HEK293 (cell line): Measurements from ENCODE around the gene HASPIN.

Experiments used
- CTCF ChIA-PET: fragments of 350-600 bp; formaldehyde crosslinking; extraction: SDS; loops from one replicate; lab custom pipeline; 2021; ENCODE audit warnings: antibody characterized with exemption; lab: Yijun Ruan, JAX
- POLR2A ChIA-PET: fragments of 300-600 bp; formaldehyde crosslinking; extraction: SDS; loops from one replicate; lab custom pipeline; 2020; ENCODE audit warnings: antibody characterized with exemption, inconsistent platforms; lab: Yijun Ruan, JAX
- H3K27ac ChIP-seq: fragments of 200-500 bp; sonication (Bioruptor generic); 2 replicates; pipeline ENCODE4 v1.5.1; 2014; ENCODE audit warnings: low read depth, low read length, control low read depth, inconsistent platforms; ENCODE audit errors: extremely low read depth
- H3K36me3 ChIP-seq, 2 experiments: fragments of 200-500 bp in 1 of 2; sonication (Bioruptor generic) in 1 of 2; 1 replicate in 1 of 2; 2 replicates in 1 of 2; pipeline ENCODE4 v1.5.1; 2014 to 2017; ENCODE audit warnings: inconsistent platforms in 2 of 2, low read length in 2 of 2; ENCODE audit not compliant: control insufficient read depth in 2 of 2, insufficient read depth in 1 of 2
- H3K4me1 ChIP-seq: fragments of 200-500 bp; sonication (Bioruptor generic); 2 replicates; pipeline ENCODE4 v1.5.1; 2014; ENCODE audit warnings: mild to moderate bottlenecking, low read length, inconsistent platforms; ENCODE audit not compliant: control insufficient read depth, insufficient read depth
- H3K4me3 ChIP-seq: 2 replicates; pipeline ENCODE4 v1.5.1; 2011; ENCODE audit warnings: low read depth, mild to moderate bottlenecking, control low read depth, low read length, moderate library complexity
- H3K9me3 ChIP-seq: fragments of 200-500 bp; sonication (Bioruptor generic); 2 replicates; pipeline ENCODE4 v1.5.1; 2014; ENCODE audit warnings: low read depth, low read length, inconsistent platforms; ENCODE audit not compliant: control insufficient read depth, insufficient read depth
- AEBP2 ChIP-seq: fragments of 450-650 bp; formaldehyde crosslinking; IDR thresholded peaks from 2 replicates; pipeline ENCODE4 v1.5.1; 2016; ENCODE audit warnings: missing biosample characterization, missing genetic modification characterization, borderline replicate concordance
- BCL11B ChIP-seq: fragments of 450-650 bp; formaldehyde crosslinking; IDR thresholded peaks from 2 replicates; pipeline ENCODE4 v1.5.1; 2016; ENCODE audit warnings: low read depth, missing biosample characterization, missing genetic modification characterization
- BCL6B ChIP-seq: fragments of 450-650 bp; formaldehyde crosslinking; IDR thresholded peaks from 2 replicates; pipeline ENCODE4 v1.5.1; 2017; ENCODE audit warnings: missing biosample characterization, missing genetic modification characterization
- GLIS1 ChIP-seq: fragments of 450-650 bp; formaldehyde crosslinking; IDR thresholded peaks from 2 replicates; pipeline ENCODE4 v1.5.1; 2016; ENCODE audit warnings: missing biosample characterization, missing genetic modification characterization
- KLF9 ChIP-seq: fragments of 450-650 bp; formaldehyde crosslinking; IDR thresholded peaks from 2 replicates; pipeline ENCODE4 v1.5.1; 2016; ENCODE audit warnings: missing biosample characterization, missing genetic modification characterization, low read depth
- SCRT2 ChIP-seq: fragments of 450-650 bp; formaldehyde crosslinking; IDR thresholded peaks from 2 replicates; pipeline ENCODE4 v1.5.1; 2016; ENCODE audit warnings: missing biosample characterization, missing genetic modification characterization
- TCF7L2 ChIP-seq: IDR thresholded peaks from 2 replicates; pipeline ENCODE4 v1.6.1; 2011; ENCODE audit warnings: low read depth, mild to moderate bottlenecking, inconsistent platforms, low read length, moderate library complexity, borderline replicate concordance
- TSHZ1 ChIP-seq: fragments of 450-650 bp; formaldehyde crosslinking; IDR thresholded peaks from 2 replicates; pipeline ENCODE4 v1.5.1; 2016; ENCODE audit warnings: missing biosample characterization, missing genetic modification characterization, borderline replicate concordance
- WT1 ChIP-seq: fragments of 450-650 bp; formaldehyde crosslinking; IDR thresholded peaks from 2 replicates; pipeline ENCODE4 v1.5.1; 2016; ENCODE audit warnings: missing biosample characterization, missing genetic modification characterization
- ZBTB20 ChIP-seq: fragments of 450-650 bp; formaldehyde crosslinking; IDR thresholded peaks from 2 replicates; pipeline ENCODE4 v1.5.1; 2016; ENCODE audit warnings: missing biosample characterization, missing genetic modification characterization
- ZBTB8A ChIP-seq: fragments of 450-650 bp; formaldehyde crosslinking; IDR thresholded peaks from 2 replicates; pipeline ENCODE4 v1.5.1; 2016; ENCODE audit warnings: missing biosample characterization, missing genetic modification characterization
- ZNF140 ChIP-seq: fragments of 450-650 bp; formaldehyde crosslinking; IDR thresholded peaks from 2 replicates; pipeline ENCODE4 v1.5.1; 2016; ENCODE audit warnings: missing biosample characterization, missing genetic modification characterization
- ZNF266 ChIP-seq: fragments of 450-650 bp; formaldehyde crosslinking; IDR thresholded peaks from 2 replicates; pipeline ENCODE4 v1.5.1; 2016; ENCODE audit warnings: missing biosample characterization, missing genetic modification characterization, low read depth
- ZNF354C ChIP-seq: fragments of 450-650 bp; formaldehyde crosslinking; IDR thresholded peaks from 2 replicates; pipeline ENCODE4 v1.5.1; 2016; ENCODE audit warnings: missing biosample characterization, missing genetic modification characterization, low read depth, borderline replicate concordance
- ZNF37A ChIP-seq: fragments of 450-650 bp; IDR thresholded peaks from 2 replicates; pipeline ENCODE4 v1.5.1; 2018; ENCODE audit warnings: missing biosample characterization, missing genetic modification characterization
- ZNF391 ChIP-seq: fragments of 450-650 bp; formaldehyde crosslinking; IDR thresholded peaks from 2 replicates; pipeline ENCODE4 v1.5.1; 2016; ENCODE audit warnings: low read depth, missing biosample characterization, missing genetic modification characterization, borderline replicate concordance
- ZNF398 ChIP-seq: fragments of 450-650 bp; formaldehyde crosslinking; IDR thresholded peaks from 2 replicates; pipeline ENCODE4 v1.5.1; 2017; ENCODE audit warnings: missing biosample characterization, missing genetic modification characterization
- ZNF510 ChIP-seq: fragments of 450-650 bp; formaldehyde crosslinking; IDR thresholded peaks from 2 replicates; pipeline ENCODE4 v1.5.1; 2018; ENCODE audit warnings: mild to moderate bottlenecking, missing genetic modification characterization, missing biosample characterization; ENCODE audit not compliant: insufficient replicate concordance
- ZNF544 ChIP-seq: fragments of 450-650 bp; formaldehyde crosslinking; IDR thresholded peaks from 2 replicates; pipeline ENCODE4 v1.5.0; 2017; ENCODE audit warnings: missing biosample characterization, missing genetic modification characterization
- ZNF548 ChIP-seq: fragments of 450-650 bp; formaldehyde crosslinking; IDR thresholded peaks from 2 replicates; pipeline ENCODE4 v1.5.1; 2016; ENCODE audit warnings: missing biosample characterization, missing genetic modification characterization
- ZNF585B ChIP-seq: fragments of 450-650 bp; formaldehyde crosslinking; IDR thresholded peaks from 2 replicates; pipeline ENCODE4 v1.5.1; 2016; ENCODE audit warnings: missing biosample characterization, missing genetic modification characterization
- ZNF610 ChIP-seq: fragments of 450-650 bp; formaldehyde crosslinking; IDR thresholded peaks from 2 replicates; pipeline ENCODE4 v1.5.1; 2016; ENCODE audit warnings: missing biosample characterization, missing genetic modification characterization, borderline replicate concordance
- ZNF621 ChIP-seq: fragments of 450-650 bp; formaldehyde crosslinking; IDR thresholded peaks from 2 replicates; pipeline ENCODE4 v1.5.1; 2017; ENCODE audit warnings: missing biosample characterization, missing genetic modification characterization
- ZNF76 ChIP-seq: fragments of 450-650 bp; formaldehyde crosslinking; IDR thresholded peaks from 2 replicates; pipeline ENCODE4; 2016; ENCODE audit warnings: low read depth, missing biosample characterization, missing genetic modification characterization, borderline replicate concordance
- ZSCAN23 ChIP-seq: fragments of 450-650 bp; formaldehyde crosslinking; IDR thresholded peaks from 2 replicates; pipeline ENCODE4 v1.5.1; 2016; ENCODE audit warnings: missing biosample characterization, missing genetic modification characterization

Gene HASPIN

GRCh38 chr17:3695129-3695722 lies 28.5 kb upstream of the HASPIN start:
- TF ChIP-seq ZNF510 (tag by site-specific recombination) (no peak), GLIS1 (0 out of 2 replicates have a peak, but pooled peaks have one; percentile 9), ZNF621 (tag by site-specific recombination) (no peak)
- CTCF ChIA-PET: interaction anchor here (0.5 to 1.1 kb wide), 3 partner anchors 12 to 112 kb away, joined by 3 to 8 read pairs (median 3); no protein-coding TSS in a partner anchor
- Histone ChIP-seq H3K4me3 (peak overlapping the region; percentile 41), H3K9me3 (no peaks in the 10 kb centered on the region), H3K4me1 (no peaks in the 10 kb centered on the region; the same call in 1 of the 2 replicates), H3K36me3 (no peaks in the 10 kb centered on the region; a peak in 1 of 3 replicates), H3K27ac (no peak overlapping the region)
- POLR2A ChIA-PET: interaction anchor here (1.1 to 2.0 kb wide), 2 partner anchors 28 to 59 kb away, joined by 4 read pairs; partner anchors contain the start of genes CTNS, HASPIN and SHPK

- CTCF ChIA-PET: interaction anchor here (0.9 to 1.1 kb wide), 2 partner anchors 12 to 14 kb away, joined by 3 to 8 read pairs; no protein-coding TSS in a partner anchor
- no peaks in the 10 kb centered on the region for H3K9me3 ChIP-seq
- peak within 1 kb of the TSS; percentile 41 for H3K4me3 ChIP-seq
- POLR2A ChIA-PET: interaction anchor here (1.1 to 2.0 kb wide), 2 partner anchors 28 to 60 kb away, joined by 4 read pairs; partner anchors contain the start of genes CTNS, HASPIN and SHPK
- H3K36me3 ChIP-seq: no peaks in the 10 kb centered on the region; a peak in 1 of 3 replicates
- H3K4me1 ChIP-seq: no peaks in the 10 kb centered on the region; the same call in 1 of the 2 replicates
- no peak within 1 kb of the TSS for H3K27ac ChIP-seq
- no peak for TF ChIP-seq ZNF140 (tag by site-specific recombination)
- no peak for TF ChIP-seq ZNF548 (tag by site-specific recombination)
- TF ChIP-seq BCL11B: no peak
- TF ChIP-seq ZNF354C (tag by site-specific recombination): no peak
- TF ChIP-seq TSHZ1 (tag by site-specific recombination): no peak
- TF ChIP-seq TCF7L2: no peak
- no peak for TF ChIP-seq SCRT2 (tag by site-specific recombination)
- no peak for TF ChIP-seq ZNF585B (tag by site-specific recombination)
- no peak for TF ChIP-seq ZNF610 (tag by site-specific recombination)
- peak; percentile 52; the same call in 1 of the 2 replicates for TF ChIP-seq ZBTB8A (tag by site-specific recombination)
- no peak for TF ChIP-seq ZNF391 (tag by site-specific recombination)
- TF ChIP-seq ZNF76 (tag by site-specific recombination): peak; percentile 71; the same call in 1 of the 2 replicates
- TF ChIP-seq ZSCAN23 (tag by site-specific recombination): no peak
- no peak for TF ChIP-seq ZNF266
- no peak for TF ChIP-seq BCL6B (tag by site-specific recombination)
- TF ChIP-seq ZNF37A (tag by site-specific recombination): no peak
- no peak for TF ChIP-seq ZNF398
- no peak for TF ChIP-seq AEBP2 (tag by site-specific recombination)
- no peak for TF ChIP-seq WT1 (tag by site-specific recombination)
- peak; percentile 17; the same call in 1 of the 2 replicates for TF ChIP-seq ZBTB20 (tag by site-specific recombination)
- no peak for TF ChIP-seq KLF9 (tag by site-specific recombination)
- no peak for TF ChIP-seq ZNF544 (tag by site-specific recombination)
These were observed 27.8 kb upstream of the HASPIN start, which contains the start of gene P2RX5 for GRCh38 chr17:3695723-3696411. Gene P2RX5, minus strand, starts transcription at chr17:3696155. Its CDS starts 150 bp downstream, at chr17:3696005.
